Thyroid gland (tissue), 4 donors: ENCODE measurements around the gene SSBP1.

Source experiments
- CTCF ChIP-seq, 6 experiments: fragments of 200-600 bp in 3 of 6; fragments of 450-650 bp in 3 of 6; sonication (generic) in 3 of 6; IDR thresholded peaks; one replicate each; pipeline ENCODE4 v1.5.1; 2016 to 2019; ENCODE audit warnings: antibody characterized with exemption in 6 of 6, mild to moderate bottlenecking in 2 of 6, inconsistent platforms in 1 of 6, moderate library complexity in 1 of 6
- POLR2A ChIP-seq, 2 donors: fragments of 450-650 bp; IDR thresholded peaks; one replicate each; pipeline ENCODE4 v1.6.1; 2017; ENCODE audit warnings: antibody characterized with exemption in 2 of 2, mild to moderate bottlenecking in 2 of 2, moderate library complexity in 1 of 2

GRCh38 chr7:141789917-141790316 is 51.8 kb downstream of the SSBP1 start, which contains the start of gene TAS2R5:
- TF ChIP-seq CTCF (IDR thresholded peaks at IDR 0.05) = no peak
- TF ChIP-seq POLR2A (IDR thresholded peaks at IDR 0.05) = no peak
